Activated T-cell treated with anti-CD3 and anti-CD28 coated beads, Interleukin-2, amount 50 U/mL, for 24 hours (primary cell): ENCODE measurements around the gene IAH1.

Experiments
- DNase-seq: peaks from one replicate; pipeline ENCODE4 v3.0.0-alpha.2; 2020
- H3K27ac Mint-ChIP-seq: 2 replicates; pipeline ENCODE4 v1.8.0; 2020; ENCODE audit warnings: mild to moderate bottlenecking, mixed read lengths
- H3K27me3 Mint-ChIP-seq: 2 replicates; pipeline ENCODE4 v1.8.0; 2020; ENCODE audit warnings: mixed read lengths
- H3K36me3 Mint-ChIP-seq: 2 replicates; pipeline ENCODE4 v1.8.0; 2020; ENCODE audit warnings: low read depth, mixed read lengths
- H3K4me1 Mint-ChIP-seq: 2 replicates; pipeline ENCODE4 v1.8.0; 2020; ENCODE audit warnings: low read depth, mixed read lengths
- H3K4me3 Mint-ChIP-seq: 2 replicates; pipeline ENCODE4 v1.8.0; 2020; ENCODE audit warnings: mild to moderate bottlenecking, moderate library complexity, mixed read lengths
- H3K9me3 Mint-ChIP-seq: 2 replicates; pipeline ENCODE4 v1.8.0; 2020; ENCODE audit warnings: mixed read lengths

The IAH1 gene

GRCh38 chr2:9462886-9463697 lies 11.3 kb upstream of the IAH1 start:
- H3K36me3 Mint-ChIP-seq = peaks cover 82% of the 10 kb centered on the region
- no peaks in the 10 kb centered on the region for H3K9me3 Mint-ChIP-seq
- H3K4me3 Mint-ChIP-seq = no peak overlapping the region
- H3K27ac Mint-ChIP-seq = peak overlapping the region; percentile 74
- H3K27me3 Mint-ChIP-seq = no peaks in the 10 kb centered on the region
- DNase-seq = no peak
- H3K4me1 Mint-ChIP-seq = peaks cover 10% of the 10 kb centered on the region

DNA sequence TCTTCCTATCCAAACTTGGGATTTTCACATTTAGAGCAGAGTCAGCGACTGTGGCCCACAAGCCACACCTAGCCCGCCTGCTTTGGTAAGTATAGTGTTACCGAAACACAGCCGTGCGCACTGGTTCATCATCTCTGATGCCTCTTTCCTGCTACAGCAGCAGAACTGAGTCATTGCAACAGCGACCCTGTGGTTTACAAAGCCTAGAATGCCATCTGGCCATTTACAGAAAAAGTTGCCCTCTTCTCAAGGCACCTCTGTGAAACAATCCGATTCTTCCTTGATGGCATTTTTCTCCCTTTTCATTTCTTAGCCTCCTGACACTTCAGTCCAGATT lies 10.7 kb upstream of the IAH1 start:
- peak overlapping the region; percentile 45 for H3K27ac Mint-ChIP-seq

GRCh38 chr2:9465170-9465569 lies 9.2 kb upstream of the IAH1 start:
- H3K27ac Mint-ChIP-seq = no peak overlapping the region
- H3K4me1 Mint-ChIP-seq = peaks cover 10% of the 10 kb centered on the region
- H3K9me3 Mint-ChIP-seq = no peaks in the 10 kb centered on the region
- peaks cover 84% of the 10 kb centered on the region for H3K36me3 Mint-ChIP-seq
- H3K4me3 Mint-ChIP-seq = no peak overlapping the region
- DNase-seq = no peak
- no peaks in the 10 kb centered on the region for H3K27me3 Mint-ChIP-seq

More for the DNA sequence above, 10.7 kb upstream of the IAH1 start:
- Mint-ChIP-seq H3K4me3 (no peak overlapping the region), H3K4me1 (peaks cover 10% of the 10 kb centered on the region), H3K27me3 (no peaks in the 10 kb centered on the region), H3K36me3 (peaks cover 82% of the 10 kb centered on the region), H3K9me3 (no peaks in the 10 kb centered on the region)
- no peak for DNase-seq

GRCh38 chr2:9466147-9466683 lies 8.1 kb upstream of the IAH1 start:
- no peaks in the 10 kb centered on the region for H3K27me3 Mint-ChIP-seq
- no peak overlapping the region for H3K27ac Mint-ChIP-seq
- peaks cover 10% of the 10 kb centered on the region for H3K4me1 Mint-ChIP-seq
- peaks cover 83% of the 10 kb centered on the region for H3K36me3 Mint-ChIP-seq
- no peak overlapping the region for H3K4me3 Mint-ChIP-seq
- no peak for DNase-seq
- H3K9me3 Mint-ChIP-seq = no peaks in the 10 kb centered on the region

DNA sequence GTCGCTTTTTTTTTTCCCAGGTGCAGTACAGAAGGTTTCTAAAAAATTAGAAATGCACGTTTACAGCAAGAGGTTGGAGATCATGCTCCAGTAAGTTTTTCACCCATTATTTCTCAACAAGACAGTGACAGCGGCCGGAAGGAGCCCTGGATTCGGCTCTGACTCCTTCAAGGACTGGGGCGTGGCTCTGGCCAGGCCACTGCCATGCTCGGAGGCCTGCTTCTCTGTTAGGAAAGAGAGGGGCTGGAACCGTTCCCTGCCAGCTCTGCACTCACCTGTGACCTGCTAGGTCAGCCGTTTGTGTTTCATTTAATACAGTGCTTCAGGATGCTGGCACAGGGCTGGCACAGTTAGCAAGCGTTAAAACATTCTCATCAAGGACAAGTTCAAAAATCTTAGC lies 6.7 kb upstream of the IAH1 start:
- Mint-ChIP-seq H3K27ac (no peak overlapping the region), H3K27me3 (no peaks in the 10 kb centered on the region), H3K4me1 (peaks cover 10% of the 10 kb centered on the region), H3K9me3 (no peaks in the 10 kb centered on the region), H3K36me3 (peaks cover 85% of the 10 kb centered on the region), H3K4me3 (no peak overlapping the region)
- DNase-seq = no peak

GRCh38 chr2:9471206-9471605 lies 3.1 kb upstream of the IAH1 start:
- no peak for DNase-seq
- Mint-ChIP-seq H3K36me3 (peaks cover 83% of the 10 kb centered on the region), H3K4me1 (peaks cover 20% of the 10 kb centered on the region), H3K4me3 (no peak overlapping the region), H3K27ac (no peak overlapping the region), H3K9me3 (no peaks in the 10 kb centered on the region), H3K27me3 (no peaks in the 10 kb centered on the region)

DNA sequence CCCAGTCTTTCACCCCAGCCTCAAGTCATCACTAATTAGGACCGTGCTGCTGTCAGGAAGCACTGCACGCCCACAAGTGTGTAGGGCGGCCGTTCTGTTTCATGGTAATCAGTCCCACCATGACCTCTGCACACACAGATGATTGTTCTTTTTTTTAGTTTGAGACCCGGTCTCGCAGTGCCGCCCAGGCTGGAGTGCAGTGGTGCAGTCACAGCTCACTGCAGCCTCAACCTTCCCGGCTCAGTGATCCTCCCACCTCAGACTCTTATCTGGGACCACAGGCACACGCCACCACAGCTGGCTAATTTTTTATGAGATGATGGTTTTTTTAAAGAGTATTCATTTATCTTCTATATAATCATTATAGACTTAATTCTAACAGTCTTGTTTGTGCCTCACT lies 1.8 kb upstream of the IAH1 start:
- Mint-ChIP-seq H3K27ac (no peak overlapping the region), H3K9me3 (no peaks in the 10 kb centered on the region), H3K4me1 (peaks cover 33% of the 10 kb centered on the region), H3K4me3 (no peak overlapping the region), H3K36me3 (peaks cover 85% of the 10 kb centered on the region), H3K27me3 (no peaks in the 10 kb centered on the region)
- no peak for DNase-seq

GRCh38 chr2:9473308-9473984 lies 905 bp upstream of the IAH1 start:
- peak overlapping the region; percentile 92 for H3K27ac Mint-ChIP-seq
- peak overlapping the region; percentile 78 for H3K4me3 Mint-ChIP-seq
- H3K9me3 Mint-ChIP-seq = no peaks in the 10 kb centered on the region
- peaks cover 87% of the 10 kb centered on the region for H3K36me3 Mint-ChIP-seq
- peaks cover 42% of the 10 kb centered on the region for H3K4me1 Mint-ChIP-seq
- peak; percentile 77 for DNase-seq
- H3K27me3 Mint-ChIP-seq = no peaks in the 10 kb centered on the region

DNA sequence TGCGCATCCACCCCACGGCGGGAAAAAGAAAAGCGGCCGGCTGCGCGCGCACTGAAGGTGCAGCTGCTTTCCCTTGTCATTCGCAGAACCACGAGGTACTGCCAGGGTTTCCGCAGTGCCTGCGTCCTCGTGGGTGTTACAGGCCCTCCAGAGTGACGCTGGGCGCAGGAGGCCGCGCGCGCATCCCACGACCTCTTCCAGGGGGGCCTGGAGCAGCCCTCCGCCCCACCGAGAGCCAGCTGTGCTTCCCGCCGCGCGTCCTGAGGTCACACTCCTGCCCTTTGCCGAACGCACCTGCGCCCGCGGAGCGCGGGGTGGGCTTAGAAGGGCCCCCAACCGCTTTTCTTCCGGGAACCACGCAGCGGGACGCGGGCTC lies 378 bp upstream of the IAH1 start:
- no peaks in the 10 kb centered on the region for H3K27me3 Mint-ChIP-seq
- peaks cover 87% of the 10 kb centered on the region for H3K36me3 Mint-ChIP-seq
- no peak for DNase-seq
- peak overlapping the region; percentile 92 for H3K27ac Mint-ChIP-seq
- no peaks in the 10 kb centered on the region for H3K9me3 Mint-ChIP-seq
- H3K4me3 Mint-ChIP-seq = peak overlapping the region; percentile 78
- peaks cover 47% of the 10 kb centered on the region for H3K4me1 Mint-ChIP-seq

DNA sequence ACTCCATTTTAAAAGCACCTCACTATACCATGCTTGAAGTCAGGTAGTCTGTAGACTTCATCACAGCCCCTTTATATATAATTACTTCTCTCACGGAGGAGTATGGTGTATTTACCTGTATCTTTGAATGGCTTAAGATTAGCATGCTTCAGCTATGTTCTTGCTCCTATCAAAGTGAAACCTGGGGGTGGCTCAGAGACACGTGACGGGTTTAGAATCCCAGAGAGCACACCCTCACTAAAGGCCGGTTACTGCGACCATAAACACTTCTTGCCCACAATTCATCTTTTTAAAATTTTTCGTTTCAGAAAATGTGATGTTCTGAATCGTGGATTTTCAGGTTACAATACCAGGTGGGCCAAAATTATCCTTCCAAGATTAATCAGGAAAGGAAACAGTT lies 3.6 kb downstream of the IAH1 start:
- Mint-ChIP-seq H3K27ac (peak overlapping the region; percentile 68), H3K27me3 (no peaks in the 10 kb centered on the region), H3K36me3 (peaks cover 86% of the 10 kb centered on the region), H3K4me1 (peaks cover 59% of the 10 kb centered on the region), H3K4me3 (no peak overlapping the region), H3K9me3 (no peaks in the 10 kb centered on the region)
- no peak for DNase-seq

GRCh38 chr2:9478526-9478925 lies 4.2 kb downstream of the IAH1 start:
- H3K36me3 Mint-ChIP-seq = peaks cover 85% of the 10 kb centered on the region

DNA sequence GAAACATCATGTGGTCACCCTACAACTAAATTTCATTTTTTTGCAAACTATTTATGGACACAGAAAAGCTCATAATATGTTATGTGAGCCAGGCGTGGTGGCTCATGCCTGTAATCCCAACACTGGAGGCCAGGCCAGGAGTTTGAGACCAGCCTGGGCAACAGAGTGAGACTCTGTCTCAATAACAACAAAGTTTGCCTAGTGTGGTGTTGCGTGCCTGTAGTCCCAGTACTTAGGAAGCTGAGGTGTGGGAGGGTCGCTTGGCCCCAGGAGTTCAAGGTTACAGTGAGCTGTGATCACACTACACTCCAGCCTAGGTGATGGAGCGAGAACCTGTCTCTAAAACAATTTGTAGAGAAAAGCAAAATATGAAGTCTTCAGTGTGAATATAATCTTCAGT lies 5.8 kb downstream of the IAH1 start:
- DNase-seq = no peak
- Mint-ChIP-seq H3K36me3 (peaks cover 93% of the 10 kb centered on the region), H3K9me3 (no peaks in the 10 kb centered on the region), H3K27ac (peak overlapping the region; percentile 79), H3K4me1 (peaks cover 46% of the 10 kb centered on the region), H3K27me3 (no peaks in the 10 kb centered on the region), H3K4me3 (no peak overlapping the region)

More at GRCh38 chr2:9478526-9478925, 4.2 kb downstream of the IAH1 start:
- DNase-seq = no peak
- Mint-ChIP-seq H3K4me1 (peaks cover 53% of the 10 kb centered on the region), H3K27ac (peak overlapping the region; percentile 68), H3K4me3 (no peak overlapping the region), H3K27me3 (no peaks in the 10 kb centered on the region), H3K9me3 (no peaks in the 10 kb centered on the region)

- no peak overlapping the region for H3K4me3 Mint-ChIP-seq
- no peaks in the 10 kb centered on the region for H3K9me3 Mint-ChIP-seq
Measured at GRCh38 chr2:9483107-9483506, 8.8 kb downstream of the IAH1 start.

GRCh38 chr2:9484533-9484932 lies 10.2 kb downstream of the IAH1 start:
- H3K4me1 Mint-ChIP-seq = peaks cover 29% of the 10 kb centered on the region

More at GRCh38 chr2:9483107-9483506, 8.8 kb downstream of the IAH1 start:
- no peak for DNase-seq
- H3K4me1 Mint-ChIP-seq = peaks cover 27% of the 10 kb centered on the region
- H3K27ac Mint-ChIP-seq = peak overlapping the region; percentile 80
- peaks cover 94% of the 10 kb centered on the region for H3K36me3 Mint-ChIP-seq
- H3K27me3 Mint-ChIP-seq = no peaks in the 10 kb centered on the region

More at GRCh38 chr2:9484533-9484932, 10.2 kb downstream of the IAH1 start:
- Mint-ChIP-seq H3K4me3 (no peak overlapping the region), H3K36me3 (peaks cover 94% of the 10 kb centered on the region), H3K27ac (peak overlapping the region; percentile 60), H3K27me3 (no peaks in the 10 kb centered on the region), H3K9me3 (no peaks in the 10 kb centered on the region)
- DNase-seq = no peak
